Measurements from ENCODE around the gene HSPB7.
"Not testable (repeated sequence)": the region's sequence is repeated elsewhere in the genome, so short reads cannot be mapped to it uniquely, and the experiment has no call there.

The HSPB7 gene

DNA sequence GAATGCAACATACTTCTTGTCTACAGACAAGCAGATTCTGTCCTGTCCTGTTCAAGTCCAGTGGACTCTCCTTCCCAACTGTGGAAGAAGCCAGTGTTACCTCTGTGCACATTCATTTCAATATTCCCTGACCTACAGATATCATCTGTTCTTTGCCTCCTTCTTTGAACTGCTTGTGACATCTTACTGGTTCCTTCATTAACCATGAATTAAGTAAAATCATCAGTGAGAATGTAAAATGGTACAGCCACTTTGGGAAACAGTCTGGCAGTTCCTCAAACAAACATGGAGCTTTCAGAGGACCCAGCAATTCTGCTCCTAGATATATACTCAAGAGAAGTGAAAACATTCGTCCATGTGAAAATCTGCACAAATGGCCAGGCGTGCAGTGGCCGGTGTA lies 7.0 kb downstream of the HSPB7 start:
- TF ChIP-seq ZNF274 (IDR thresholded peaks at IDR 0.05; ENCODE audit: low read depth, low read length) (no peak), YY1 (IDR thresholded peaks at IDR 0.05; ENCODE audit: insufficient read depth, insufficient read length) (no peak), SUZ12 (IDR thresholded peaks at IDR 0.05; ENCODE audit: extremely low read depth, insufficient read depth, insufficient read length) (no peak)
- Histone ChIP-seq H3K9me3 (ENCODE audit: insufficient read depth, low read length) (no peaks in the 10 kb centered on the region), H3K36me3 (ENCODE audit: insufficient read depth, insufficient read length, low read length) (no peaks in the 10 kb centered on the region), H3K9ac (ENCODE audit: insufficient read length, low read depth) (no peak overlapping the region), H3K4me3 (ENCODE audit: insufficient read length, low read depth) (no peak overlapping the region), H3K27me3 (ENCODE audit: insufficient read depth, insufficient read length) (no peaks in the 10 kb centered on the region), H3K4me1 (ENCODE audit: insufficient read depth, insufficient read length) (peaks cover 15% of the 10 kb centered on the region)
- no peak for DNase-seq (ENCODE audit: low read depth, low spot score)

GRCh38 chr1:16009678-16010077 lies 8.2 kb downstream of the HSPB7 start:
- Histone ChIP-seq H3K27me3 (ENCODE audit: insufficient read depth, insufficient read length) (no peaks in the 10 kb centered on the region), H3K36me3 (ENCODE audit: insufficient read depth, insufficient read length, low read length) (no peaks in the 10 kb centered on the region), H3K9ac (ENCODE audit: insufficient read length, low read depth) (no peak overlapping the region), H3K4me3 (ENCODE audit: insufficient read length, low read depth) (no peak overlapping the region), H3K9me3 (ENCODE audit: insufficient read depth, low read length) (no peaks in the 10 kb centered on the region), H3K4me1 (ENCODE audit: insufficient read depth, insufficient read length) (peaks cover 14% of the 10 kb centered on the region)
- DNase-seq (ENCODE audit: low read depth, low spot score), result no peak
- TF ChIP-seq SUZ12 (IDR thresholded peaks at IDR 0.05; ENCODE audit: extremely low read depth, insufficient read depth, insufficient read length) (no peak), YY1 (IDR thresholded peaks at IDR 0.05; ENCODE audit: insufficient read depth, insufficient read length) (no peak), ZNF274 (IDR thresholded peaks at IDR 0.05; ENCODE audit: low read depth, low read length) (no peak)

DNA sequence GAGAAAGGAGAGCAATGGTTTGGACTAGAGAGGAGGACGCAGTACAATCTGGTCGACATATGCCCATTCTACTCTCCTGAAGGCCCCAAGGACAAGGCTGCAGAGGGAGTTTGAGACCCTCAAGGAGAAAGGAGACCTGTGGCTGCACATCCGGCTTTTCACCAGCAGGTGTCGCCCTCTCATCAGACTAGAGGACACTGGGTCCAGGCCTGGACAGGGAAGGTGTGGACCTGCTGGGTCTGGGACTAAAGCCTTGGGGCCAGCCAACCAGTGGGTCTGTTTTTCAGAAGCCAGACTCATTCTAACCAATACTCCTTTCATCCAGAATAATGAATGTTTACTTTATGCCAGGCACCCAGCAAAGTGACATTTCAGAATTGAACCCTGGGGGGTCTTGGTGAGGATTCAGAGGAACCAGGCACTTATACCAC lies 8.8 kb downstream of the HSPB7 start:
- no peaks in the 10 kb centered on the region for H3K36me3 ChIP-seq (ENCODE audit: insufficient read depth, insufficient read length, low read length)
- peaks cover 10% of the 10 kb centered on the region for H3K4me1 ChIP-seq (ENCODE audit: insufficient read depth, insufficient read length)
- no peak for TF ChIP-seq YY1 (IDR thresholded peaks at IDR 0.05; ENCODE audit: insufficient read depth, insufficient read length)
- no peak for TF ChIP-seq ZNF274 (IDR thresholded peaks at IDR 0.05; ENCODE audit: low read depth, low read length)
- TF ChIP-seq SUZ12 (IDR thresholded peaks at IDR 0.05; ENCODE audit: extremely low read depth, insufficient read depth, insufficient read length), result no peak
- no peaks in the 10 kb centered on the region for H3K9me3 ChIP-seq (ENCODE audit: insufficient read depth, low read length)
- H3K4me3 ChIP-seq (ENCODE audit: insufficient read length, low read depth), result no peak overlapping the region
- DNase-seq (ENCODE audit: low read depth, low spot score), result peak; percentile 66
- no peak overlapping the region for H3K9ac ChIP-seq (ENCODE audit: insufficient read length, low read depth)
- no peaks in the 10 kb centered on the region for H3K27me3 ChIP-seq (ENCODE audit: insufficient read depth, insufficient read length)

DNA sequence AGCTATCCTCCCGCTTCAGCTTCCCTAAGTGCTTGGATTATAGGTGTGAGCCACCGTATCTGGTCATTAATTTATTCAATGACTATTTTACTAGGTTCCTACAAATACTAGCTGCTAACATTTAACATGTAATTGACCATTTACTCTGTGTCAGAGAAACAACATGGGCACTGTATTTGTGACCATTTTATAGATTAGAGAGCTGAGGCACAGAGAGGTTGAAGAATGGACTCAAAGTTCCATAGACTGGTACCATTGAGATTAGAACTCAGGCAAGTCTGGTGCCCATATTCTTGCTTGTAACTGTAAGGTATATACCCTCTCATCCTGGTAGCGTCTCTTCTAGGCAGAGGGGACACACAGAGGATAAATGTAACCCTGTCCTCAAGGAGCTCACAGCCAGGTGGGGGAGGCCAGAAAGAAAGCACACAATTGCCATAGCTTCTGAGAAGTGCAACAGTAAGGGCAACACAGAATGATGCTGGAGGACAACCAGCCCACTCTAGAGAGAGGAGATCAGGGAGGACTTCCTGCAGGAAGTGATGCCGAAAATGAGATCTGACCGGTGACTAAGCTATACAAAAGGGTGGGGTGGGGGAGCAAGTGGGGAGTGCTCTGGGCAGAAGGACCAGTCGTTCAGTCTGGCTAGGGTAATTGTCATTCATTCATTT lies 10.0 kb downstream of the HSPB7 start:
- H3K27me3 ChIP-seq (ENCODE audit: insufficient read depth, insufficient read length), result no peaks in the 10 kb centered on the region
- H3K9me3 ChIP-seq (ENCODE audit: insufficient read depth, low read length), result no peaks in the 10 kb centered on the region
- no peaks in the 10 kb centered on the region for H3K36me3 ChIP-seq (ENCODE audit: insufficient read depth, insufficient read length, low read length)
- H3K9ac ChIP-seq (ENCODE audit: insufficient read length, low read depth), result no peak overlapping the region
- no peak for DNase-seq (ENCODE audit: low read depth, low spot score)
- H3K4me3 ChIP-seq (ENCODE audit: insufficient read length, low read depth), result no peak overlapping the region
- TF ChIP-seq SUZ12 (IDR thresholded peaks at IDR 0.05; ENCODE audit: extremely low read depth, insufficient read depth, insufficient read length), result no peak
- TF ChIP-seq ZNF274 (IDR thresholded peaks at IDR 0.05; ENCODE audit: low read depth, low read length), result no peak
- TF ChIP-seq YY1 (IDR thresholded peaks at IDR 0.05; ENCODE audit: insufficient read depth, insufficient read length), result no peak
- H3K4me1 ChIP-seq (ENCODE audit: insufficient read depth, insufficient read length), result peaks cover 10% of the 10 kb centered on the region

GRCh38 chr1:16006552-16007485 lies 11.0 kb downstream of the HSPB7 start:
- Histone ChIP-seq H3K9ac (ENCODE audit: insufficient read length, low read depth) (no peak overlapping the region), H3K4me3 (ENCODE audit: insufficient read length, low read depth) (no peak overlapping the region), H3K27me3 (ENCODE audit: insufficient read depth, insufficient read length) (no peaks in the 10 kb centered on the region), H3K36me3 (ENCODE audit: insufficient read depth, insufficient read length, low read length) (no peaks in the 10 kb centered on the region), H3K4me1 (ENCODE audit: insufficient read depth, insufficient read length) (peaks cover 2% of the 10 kb centered on the region), H3K9me3 (ENCODE audit: insufficient read depth, low read length) (no peaks in the 10 kb centered on the region)
- TF ChIP-seq YY1 (IDR thresholded peaks at IDR 0.05; ENCODE audit: insufficient read depth, insufficient read length) (no peak), SUZ12 (IDR thresholded peaks at IDR 0.05; ENCODE audit: extremely low read depth, insufficient read depth, insufficient read length) (no peak), ZNF274 (IDR thresholded peaks at IDR 0.05; ENCODE audit: low read depth, low read length) (no peak)
- no peak for DNase-seq (ENCODE audit: low read depth, low spot score)

- Histone ChIP-seq H3K9me3 (ENCODE audit: insufficient read depth, low read length) (no peaks in the 10 kb centered on the region), H3K36me3 (ENCODE audit: insufficient read depth, insufficient read length, low read length) (no peaks in the 10 kb centered on the region), H3K4me1 (ENCODE audit: insufficient read depth, insufficient read length) (peaks cover 2% of the 10 kb centered on the region), H3K27me3 (ENCODE audit: insufficient read depth, insufficient read length) (no peaks in the 10 kb centered on the region), H3K4me3 (ENCODE audit: insufficient read length, low read depth) (no peak overlapping the region), H3K9ac (ENCODE audit: insufficient read length, low read depth) (no peak overlapping the region)
- no peak for DNase-seq (ENCODE audit: low read depth, low spot score)
- TF ChIP-seq ZNF274 (IDR thresholded peaks at IDR 0.05; ENCODE audit: low read depth, low read length), result no peak
Measured at GRCh38 chr1:16006010-16006409, 11.8 kb downstream of the HSPB7 start.

DNA sequence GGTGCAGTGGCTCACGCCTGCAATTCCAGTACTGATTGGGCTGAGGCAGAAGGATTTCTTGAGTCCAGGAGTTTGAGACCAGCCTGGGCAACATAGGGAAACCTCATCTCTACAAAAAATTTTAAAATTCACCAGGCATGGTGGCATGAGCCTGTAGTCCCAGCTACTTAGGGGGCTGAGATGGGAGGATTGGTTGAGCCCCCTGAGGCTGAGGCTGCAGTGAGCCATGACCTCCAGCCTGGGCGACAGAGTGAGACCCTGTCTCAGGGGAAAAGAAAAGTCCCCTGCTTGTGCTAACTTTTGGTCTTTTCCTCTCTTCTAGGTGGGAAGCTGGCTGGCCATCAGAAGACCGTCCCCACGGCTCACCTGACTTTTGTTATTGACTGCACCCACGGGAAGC lies 12.2 kb downstream of the HSPB7 start:
- H3K4me1 ChIP-seq (ENCODE audit: insufficient read depth, insufficient read length), result peaks cover 2% of the 10 kb centered on the region
- H3K4me3 ChIP-seq (ENCODE audit: insufficient read length, low read depth), result no peak overlapping the region
- no peaks in the 10 kb centered on the region for H3K27me3 ChIP-seq (ENCODE audit: insufficient read depth, insufficient read length)
- TF ChIP-seq YY1 (IDR thresholded peaks at IDR 0.05; ENCODE audit: insufficient read depth, insufficient read length), result no peak
- no peak for TF ChIP-seq SUZ12 (IDR thresholded peaks at IDR 0.05; ENCODE audit: extremely low read depth, insufficient read depth, insufficient read length)
- no peak for TF ChIP-seq ZNF274 (IDR thresholded peaks at IDR 0.05; ENCODE audit: low read depth, low read length)
- no peak overlapping the region for H3K9ac ChIP-seq (ENCODE audit: insufficient read length, low read depth)
- no peaks in the 10 kb centered on the region for H3K36me3 ChIP-seq (ENCODE audit: insufficient read depth, insufficient read length, low read length)
- no peak for DNase-seq (ENCODE audit: low read depth, low spot score)
- no peaks in the 10 kb centered on the region for H3K9me3 ChIP-seq (ENCODE audit: insufficient read depth, low read length)

DNA sequence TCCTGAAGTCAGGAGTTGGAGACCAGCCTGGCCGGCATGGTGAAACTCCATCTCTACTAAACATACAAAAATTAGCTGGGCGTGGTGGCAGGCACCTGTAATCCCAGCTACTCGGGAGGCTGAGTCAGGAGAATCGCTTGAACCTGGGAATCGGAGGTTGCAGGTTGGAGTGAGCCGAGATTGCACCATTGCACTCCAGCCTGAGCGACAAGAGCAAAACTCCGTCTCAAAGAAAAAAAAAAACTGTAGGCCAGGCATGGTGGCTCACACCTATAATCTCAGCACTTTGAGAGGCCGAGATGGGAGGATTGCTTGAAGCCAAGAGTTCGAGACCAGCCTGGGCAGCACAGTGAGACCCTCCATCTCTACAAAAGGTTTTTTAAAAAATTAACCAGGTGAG lies 16.6 kb downstream of the HSPB7 start:
- H3K4me1 ChIP-seq (ENCODE audit: insufficient read depth, insufficient read length); H3K9me3 ChIP-seq (ENCODE audit: insufficient read depth, low read length); H3K27me3 ChIP-seq (ENCODE audit: insufficient read depth, insufficient read length); H3K4me3 ChIP-seq (ENCODE audit: insufficient read length, low read depth); H3K36me3 ChIP-seq (ENCODE audit: insufficient read depth, insufficient read length, low read length); H3K9ac ChIP-seq (ENCODE audit: insufficient read length, low read depth); DNase-seq (ENCODE audit: low read depth, low spot score): not testable (repeated sequence)
